Activated naive CD4-positive, alpha-beta T cell (primary cell): ENCODE measurements around the gene DNAAF1.
"Not testable (repeated sequence)": the region's sequence is repeated elsewhere in the genome, so short reads cannot be mapped to it uniquely, and the experiment has no call there.

Experiments used
- DNase-seq, 4 experiments: peaks; one replicate each; lab custom pipeline; 2025; lab: John Stamatoyannopoulos, UW

DNAAF1 gene

DNA sequence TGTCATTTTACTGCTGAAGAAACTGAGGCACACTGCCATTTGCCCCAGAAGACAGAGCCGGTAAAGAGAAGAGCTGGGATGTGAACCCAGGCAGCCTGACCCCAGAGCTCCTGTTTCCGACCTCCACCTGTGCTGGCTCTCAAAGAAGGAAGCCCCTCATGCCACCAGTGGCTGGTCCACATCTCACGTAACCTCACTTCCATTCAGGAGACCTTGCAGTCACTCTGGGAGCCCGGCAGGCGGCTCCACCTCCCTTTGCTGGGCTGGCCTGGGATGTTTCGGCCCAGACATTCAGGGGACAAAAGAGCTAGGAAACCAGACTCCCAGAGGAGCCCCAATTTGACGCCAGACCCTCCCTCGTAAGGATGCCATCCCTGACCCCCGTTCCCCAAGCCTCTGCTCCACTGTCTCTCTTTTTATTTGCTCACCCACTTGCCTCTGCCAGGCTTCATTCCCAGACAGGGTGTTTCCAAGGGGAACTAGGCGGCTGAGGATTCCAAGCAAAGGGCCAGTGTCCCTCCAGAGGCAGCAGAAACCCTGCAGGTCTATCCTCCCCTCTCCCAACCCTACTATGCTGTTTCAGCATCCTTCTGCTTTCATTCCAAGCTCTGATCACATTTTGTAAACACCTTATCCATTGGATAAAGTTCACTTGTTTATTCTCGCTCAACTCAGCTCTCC lies 38.9 kb downstream of the DNAAF1 start:
- DNase-seq = no peak

DNA sequence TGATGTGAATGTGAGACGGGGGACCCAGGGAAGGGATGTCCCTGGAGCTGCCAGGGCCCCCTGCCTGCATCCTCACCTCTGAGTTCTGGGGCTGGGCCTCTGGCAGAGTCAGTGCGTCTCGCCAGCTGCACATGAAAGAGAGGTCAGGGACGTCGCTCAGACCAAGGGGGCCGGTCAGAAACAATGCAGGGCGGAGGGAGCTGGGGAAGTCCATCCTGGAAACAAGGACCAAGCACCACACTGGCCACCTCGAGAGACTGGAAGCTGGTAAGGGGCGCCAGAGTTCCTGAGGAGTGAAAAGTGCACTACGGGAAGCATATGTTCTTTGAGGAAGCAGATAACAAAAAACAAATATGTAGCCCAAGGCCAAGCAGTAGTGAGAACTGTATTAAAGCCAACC lies 39.7 kb downstream of the DNAAF1 start:
- DNase-seq = no peak

DNA sequence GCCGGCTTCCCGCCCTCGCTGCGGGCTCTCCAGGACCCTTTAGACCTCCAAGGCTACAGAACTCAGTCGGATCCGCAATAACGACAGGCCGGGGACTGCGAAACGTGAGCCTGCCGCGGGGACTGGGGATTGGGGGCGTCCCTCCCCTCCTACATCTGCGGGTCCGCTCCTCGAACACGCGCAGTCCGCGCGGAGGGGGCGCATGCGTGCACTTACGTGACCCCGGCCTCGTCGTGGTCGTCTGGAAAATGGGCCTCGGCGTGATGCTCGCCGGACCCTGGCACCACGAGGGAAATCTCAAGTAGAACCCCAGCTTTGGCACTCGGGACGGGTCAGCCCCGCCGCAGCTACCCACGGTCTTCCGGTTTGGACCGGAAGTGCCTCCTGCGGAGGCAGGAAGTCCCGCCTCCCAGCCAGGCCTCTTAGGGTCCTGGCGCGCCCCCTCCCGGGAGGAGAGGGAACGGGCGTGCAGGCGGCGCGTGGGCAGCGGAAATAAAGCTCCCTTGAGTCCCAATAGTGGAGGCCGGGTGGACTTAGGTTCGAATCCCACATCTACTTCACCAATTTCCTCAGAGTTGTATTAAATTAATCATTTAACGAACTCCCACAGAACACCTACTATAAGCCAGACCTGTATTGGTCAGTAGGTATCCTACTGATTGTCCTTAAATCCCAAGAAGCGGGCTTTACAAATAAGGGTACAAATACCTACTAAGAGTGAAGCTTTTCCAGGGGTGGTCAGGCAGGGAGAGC lies 41.8 kb downstream of the DNAAF1 start, which contains the start of gene TAF1C:
TAF1C (minus strand) TSS at position 373 of the 753 bp plus-strand sequence. CDS start 2,069 bp downstream, outside the sequence.
- peak; percentile 84 to 88 (median 87) for DNase-seq

DNA sequence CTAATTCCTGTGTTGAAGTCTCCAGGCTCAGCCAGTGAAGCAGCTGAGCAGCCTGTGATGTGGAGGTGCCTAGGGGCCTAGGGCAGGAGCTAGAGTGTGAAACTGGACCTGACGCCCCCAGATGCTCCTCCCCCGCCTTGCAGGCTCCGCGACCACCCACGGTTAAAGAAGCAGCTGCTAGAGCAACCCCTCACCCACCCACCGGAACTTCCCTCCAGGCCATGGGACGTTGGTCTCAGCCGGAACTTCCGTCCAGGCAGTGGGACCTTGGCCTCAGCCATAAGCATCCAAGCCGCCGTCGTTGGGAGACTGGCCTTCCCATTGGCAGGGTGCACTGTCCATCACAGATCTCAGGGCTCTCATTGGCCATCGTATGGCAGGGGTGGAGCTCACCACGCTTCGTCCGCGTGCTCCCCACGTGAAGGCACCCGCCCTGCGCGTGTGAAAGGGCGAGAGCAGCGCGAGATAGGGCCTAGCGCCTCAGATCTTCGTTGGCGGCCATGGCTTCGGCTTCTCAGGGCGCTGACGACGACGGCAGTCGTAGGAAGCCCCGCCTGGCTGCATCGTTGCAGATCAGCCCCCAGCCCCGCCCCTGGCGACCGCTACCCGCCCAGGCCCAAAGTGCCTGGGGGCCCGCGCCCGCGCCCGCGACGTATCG lies 45.8 kb downstream of the DNAAF1 start, which contains the start of gene ADAD2:
ADAD2 (plus strand) TSS at position 427 of the 658 bp plus-strand sequence; CDS start at position 501, 74 bp downstream.
- DNase-seq = no peak

DNA sequence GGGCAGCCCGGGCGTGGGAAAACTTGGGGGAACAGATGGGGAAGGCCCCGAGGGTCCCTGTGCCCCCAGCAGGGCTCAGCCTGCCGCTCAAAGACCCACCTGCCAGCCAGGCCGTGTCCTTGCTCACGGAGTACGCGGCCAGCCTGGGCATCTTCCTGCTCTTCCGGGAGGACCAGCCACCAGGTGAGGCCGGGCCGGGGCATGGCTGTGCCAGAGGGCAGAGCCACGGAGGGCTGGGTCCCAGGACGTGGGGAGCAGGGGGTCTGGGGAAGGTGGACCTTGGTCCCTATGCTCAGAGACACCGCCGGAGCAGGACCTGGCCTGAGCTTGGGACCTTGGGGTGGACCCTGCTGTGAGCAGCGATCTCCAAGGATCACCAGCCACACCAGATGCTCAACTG lies 46.4 kb downstream of the DNAAF1 start:
- DNase-seq = no peak

DNA sequence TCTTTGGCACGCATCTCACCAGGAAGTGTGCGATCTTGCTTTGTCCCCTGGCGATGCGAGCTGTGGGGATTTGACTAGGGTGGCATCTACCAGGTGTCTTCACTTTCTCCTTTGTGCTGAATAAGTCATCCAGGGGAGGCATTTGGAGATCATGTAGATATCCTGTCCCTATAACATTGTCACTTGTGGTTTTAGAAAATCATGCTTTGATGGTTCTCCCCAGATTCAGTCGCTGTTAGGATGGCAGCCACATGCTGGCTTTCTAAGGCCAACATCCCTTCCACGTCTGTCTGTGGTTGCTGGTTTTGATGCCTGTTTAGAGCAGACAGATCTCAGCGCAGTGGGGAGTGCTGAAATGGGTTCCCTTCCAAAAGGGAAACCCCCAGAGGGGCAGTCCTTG lies 48.4 kb downstream of the DNAAF1 start:
- DNase-seq = no peak

DNA sequence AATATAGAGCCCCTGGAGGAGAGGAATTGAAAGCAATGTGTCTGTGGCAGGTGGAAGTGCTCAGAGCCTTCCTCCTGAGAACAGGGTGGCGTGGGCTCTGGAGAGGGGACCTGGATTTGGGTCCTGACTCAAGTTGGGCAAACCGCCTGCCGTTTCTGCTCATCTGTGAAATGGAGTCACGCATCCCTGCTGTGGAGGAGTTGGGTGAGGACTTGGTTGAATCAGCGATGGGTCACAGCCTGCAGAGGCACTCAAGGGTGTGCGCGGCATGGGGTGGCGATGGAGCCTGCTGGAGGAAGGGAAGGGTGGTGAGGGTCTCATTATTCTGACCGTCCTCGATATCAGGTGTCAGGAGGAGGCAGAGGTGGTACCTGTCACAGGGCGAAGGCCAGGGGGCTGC lies 48.9 kb downstream of the DNAAF1 start:
- no peak for DNase-seq

DNA sequence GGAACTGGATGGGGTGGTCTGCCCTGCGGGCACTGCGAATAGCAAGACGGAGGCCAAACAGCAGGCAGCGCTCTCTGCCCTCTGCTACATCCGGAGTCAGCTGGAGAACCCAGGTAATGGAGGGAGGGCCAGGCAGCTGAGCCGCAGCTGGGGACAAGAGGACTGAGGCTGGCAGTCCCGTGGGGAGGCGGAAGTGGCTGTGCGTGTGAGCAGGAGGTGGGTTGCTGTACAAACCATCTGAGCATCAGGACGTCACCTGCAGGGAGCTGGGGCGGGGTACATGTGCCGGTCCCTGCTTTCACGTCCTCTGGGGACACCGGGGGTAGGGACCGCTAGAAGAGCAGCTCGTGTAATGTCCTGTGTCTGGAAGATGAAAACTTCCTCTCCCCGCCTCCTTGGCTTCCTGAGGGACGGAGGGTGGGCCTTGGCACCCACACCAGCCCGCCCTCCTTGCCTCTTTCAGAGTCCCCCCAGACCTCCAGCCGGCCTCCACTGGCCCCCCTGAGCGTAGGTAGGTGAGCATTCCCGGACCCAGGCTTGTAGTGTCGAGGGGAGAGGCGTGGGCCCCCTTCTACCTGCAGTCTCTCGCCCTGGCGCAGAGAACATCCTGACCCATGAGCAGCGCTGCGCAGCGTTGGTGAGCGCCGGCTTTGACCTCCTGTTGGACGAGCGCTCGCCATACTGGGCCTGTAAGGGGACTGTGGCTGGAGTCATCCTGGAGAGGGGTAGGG lies 49.5 kb downstream of the DNAAF1 start:
- DNase-seq = peak in 2 of 4 experiments; percentile 18 to 20

DNA sequence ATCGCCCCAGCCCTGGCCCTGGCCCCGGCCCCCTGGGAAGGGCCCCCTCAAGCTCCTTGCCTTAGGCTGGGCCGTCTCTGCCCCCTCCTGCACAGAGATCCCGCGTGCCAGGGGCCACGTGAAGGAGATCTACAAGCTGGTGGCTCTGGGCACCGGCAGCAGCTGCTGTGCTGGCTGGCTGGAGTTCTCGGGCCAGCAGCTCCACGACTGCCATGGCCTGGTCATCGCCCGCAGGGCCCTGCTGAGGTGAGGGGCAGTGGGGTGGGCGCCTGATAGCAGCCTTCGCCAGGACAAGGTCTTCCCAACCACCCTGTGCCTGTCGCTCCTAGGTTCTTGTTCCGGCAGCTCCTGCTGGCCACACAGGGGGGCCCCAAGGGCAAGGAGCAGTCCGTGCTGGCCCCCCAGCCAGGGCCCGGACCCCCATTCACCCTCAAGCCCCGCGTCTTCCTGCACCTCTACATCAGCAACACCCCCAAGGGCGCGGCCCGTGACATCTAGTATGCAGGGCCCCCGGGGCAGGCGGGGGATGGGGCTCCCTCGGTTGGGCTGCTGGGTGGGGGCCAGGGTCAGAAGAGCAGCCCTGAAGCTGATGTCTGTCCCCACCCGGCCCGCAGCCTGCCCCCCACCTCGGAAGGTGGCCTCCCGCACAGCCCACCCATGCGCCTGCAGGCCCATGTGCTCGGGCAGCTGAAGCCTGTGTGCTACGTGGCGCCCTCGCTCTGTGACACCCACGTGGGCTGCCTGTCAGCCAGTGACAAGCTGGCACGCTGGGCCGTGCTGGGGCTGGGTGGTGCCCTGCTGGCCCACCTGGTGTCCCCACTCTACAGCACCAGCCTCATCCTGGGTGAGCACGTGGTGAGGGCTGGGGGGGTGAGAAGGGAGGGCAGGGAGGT lies 50.3 kb downstream of the DNAAF1 start:
- DNase-seq = no peak

DNA sequence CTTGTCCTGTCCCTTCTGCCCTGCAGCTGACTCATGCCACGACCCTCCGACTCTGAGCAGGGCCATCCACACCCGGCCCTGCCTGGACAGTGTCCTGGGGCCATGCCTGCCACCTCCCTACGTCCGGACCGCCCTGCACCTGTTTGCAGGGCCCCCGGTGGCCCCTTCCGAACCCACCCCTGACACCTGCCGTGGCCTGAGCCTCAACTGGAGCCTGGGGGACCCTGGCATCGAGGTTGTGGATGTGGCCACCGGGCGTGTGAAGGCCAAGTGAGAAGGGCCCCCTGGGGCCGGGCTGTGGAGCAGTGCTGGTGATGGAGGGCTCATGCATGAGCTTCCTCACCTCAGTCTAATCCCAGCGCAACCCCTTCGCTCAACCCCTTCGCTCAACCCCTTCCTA lies 51.0 kb downstream of the DNAAF1 start:
- DNase-seq = no peak

DNA sequence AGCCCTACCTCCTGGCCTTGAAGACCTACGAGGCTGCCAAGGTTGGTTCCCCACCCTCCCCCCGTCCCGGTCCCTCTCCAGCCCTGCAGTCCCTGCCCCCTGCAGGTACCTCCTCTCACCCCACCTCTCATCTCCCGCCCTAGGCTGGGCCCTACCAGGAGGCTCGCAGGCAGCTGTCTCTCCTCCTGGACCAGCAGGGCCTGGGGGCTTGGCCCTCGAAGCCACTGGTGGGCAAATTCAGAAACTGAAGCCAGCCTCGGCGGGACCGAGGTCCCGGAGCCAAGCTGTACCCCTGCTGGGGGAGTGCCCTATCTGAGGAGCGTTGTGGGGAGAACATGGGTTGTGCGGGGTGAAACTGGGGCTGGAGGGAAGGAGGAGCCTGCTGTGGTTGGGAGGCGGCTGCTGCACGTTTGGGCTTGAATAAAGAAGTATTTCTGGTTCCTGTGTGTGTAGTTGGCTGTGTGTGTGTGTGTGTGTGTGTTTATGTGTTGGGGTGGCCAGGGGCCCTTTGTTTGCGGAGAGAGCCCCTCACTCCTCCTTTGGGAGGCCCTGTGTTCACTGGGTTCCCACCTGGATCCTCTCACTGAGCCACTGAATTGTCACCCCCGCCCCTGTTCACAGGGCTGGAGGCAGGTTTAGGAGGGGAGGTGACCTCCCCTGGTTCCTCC lies 51.8 kb downstream of the DNAAF1 start:
- no peak for DNase-seq

DNA sequence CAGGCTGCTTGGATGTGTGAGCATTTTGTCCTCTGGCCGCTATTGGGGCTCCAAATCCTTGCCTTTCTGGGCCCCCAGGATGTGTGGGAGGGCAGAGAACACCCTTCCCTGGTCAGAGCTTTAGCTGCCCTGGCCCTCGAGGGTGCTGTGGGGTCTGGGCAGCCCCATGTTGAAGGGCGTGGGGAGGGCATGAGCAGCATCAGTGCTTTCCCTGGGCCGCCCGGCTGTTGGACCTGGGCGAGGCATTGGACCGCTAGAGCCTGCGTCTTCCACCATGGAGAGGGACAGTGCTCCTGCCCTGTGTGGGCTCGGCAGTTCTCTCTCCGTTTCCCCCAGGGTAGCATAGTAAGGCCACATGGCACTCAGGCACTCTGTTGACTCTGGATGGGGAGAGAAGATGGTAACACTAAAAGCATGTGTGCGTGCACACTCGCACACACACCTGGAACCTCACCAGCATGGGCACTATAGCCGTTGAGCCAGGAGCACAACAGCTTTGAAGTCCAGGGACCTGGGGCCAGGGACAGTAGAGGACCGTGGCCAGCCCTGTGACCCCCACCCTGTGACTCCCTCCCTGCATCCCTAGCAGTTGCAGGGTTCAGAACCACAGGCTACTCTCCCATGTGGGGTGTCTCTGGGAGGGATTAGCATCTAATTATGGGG lies 52.5 kb downstream of the DNAAF1 start:
- DNase-seq = no peak

DNA sequence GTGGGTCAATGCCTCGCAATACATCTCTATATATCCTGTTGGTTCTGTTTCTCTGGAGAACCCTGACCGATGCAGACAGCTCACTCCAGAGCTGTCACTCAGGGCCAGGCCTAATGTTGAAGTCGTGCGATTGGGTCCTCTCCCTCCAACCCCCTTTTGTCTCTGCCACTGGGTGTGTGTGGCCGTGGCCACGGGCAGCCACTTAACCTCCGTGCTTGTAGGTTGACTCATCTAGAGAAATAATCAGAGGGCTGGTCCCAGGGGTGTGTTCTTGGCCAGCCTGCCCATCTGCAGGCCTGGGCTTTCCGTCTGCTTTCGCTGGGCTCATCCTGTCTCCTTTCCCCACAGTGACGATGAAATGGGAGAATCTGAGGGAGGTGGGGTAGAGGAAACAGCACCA lies 53.3 kb downstream of the DNAAF1 start:
- DNase-seq = no peak

DNA sequence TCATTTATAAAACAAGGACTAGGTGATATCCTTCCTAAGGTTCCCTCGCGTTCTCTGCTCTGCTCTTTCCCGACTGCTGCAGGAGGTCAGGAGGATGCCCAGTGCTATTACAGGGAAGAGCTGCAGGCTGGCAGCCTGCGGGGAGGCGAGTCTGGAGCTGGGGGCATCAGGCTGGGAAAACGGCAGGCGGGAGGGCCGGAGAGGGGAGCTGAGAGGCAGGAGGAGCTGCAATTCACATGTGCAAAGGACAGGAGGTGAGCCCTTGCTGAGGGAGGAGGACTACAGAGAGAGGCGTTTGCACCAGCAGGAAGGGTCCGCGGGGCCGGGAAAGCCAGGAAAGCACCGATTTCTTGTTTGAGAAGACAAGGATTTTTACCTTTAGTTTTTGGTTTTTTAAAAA lies 54.0 kb downstream of the DNAAF1 start:
- DNase-seq = no peak

DNA sequence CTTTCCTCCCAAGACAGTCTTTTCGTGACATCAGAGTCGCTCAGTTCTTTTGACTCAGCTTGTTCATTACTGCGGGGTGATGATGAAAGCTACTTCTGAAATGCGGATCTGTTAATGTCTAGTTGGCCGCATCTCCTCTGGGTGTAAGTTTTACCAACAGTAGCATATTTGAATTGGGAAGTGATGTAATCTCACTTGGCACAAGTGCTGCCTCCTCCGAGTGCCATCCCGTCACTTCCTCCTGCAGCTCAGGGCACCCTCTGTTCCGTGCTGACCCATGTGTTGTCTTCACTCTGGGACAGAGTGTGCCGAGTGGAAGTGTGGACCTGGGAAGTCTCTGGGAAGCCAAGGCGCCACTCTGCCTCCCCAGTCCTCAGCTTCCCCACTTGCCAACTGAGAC lies 54.8 kb downstream of the DNAAF1 start:
- DNase-seq = no peak

DNA sequence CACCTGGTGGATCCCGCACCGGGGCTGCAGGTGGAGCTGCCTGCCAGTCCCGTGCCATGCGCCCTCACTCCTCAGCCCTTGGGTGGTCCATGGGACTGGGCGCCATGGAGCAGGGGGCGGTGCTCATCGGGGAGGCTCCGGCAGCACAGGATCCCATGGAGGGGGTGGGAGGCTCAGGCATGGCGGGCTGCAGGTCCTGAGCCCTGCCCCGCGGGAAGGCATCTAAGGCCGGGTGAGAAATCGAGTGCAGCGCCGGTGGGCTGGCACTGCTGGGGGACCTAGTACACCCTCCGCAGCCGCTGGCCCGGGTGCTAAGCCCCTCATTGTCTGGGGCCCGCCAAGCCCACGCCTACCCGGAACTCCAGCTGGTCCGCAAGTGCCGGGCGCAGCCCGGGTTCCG lies 59.4 kb downstream of the DNAAF1 start:
- DNase-seq = not testable (repeated sequence)

DNA sequence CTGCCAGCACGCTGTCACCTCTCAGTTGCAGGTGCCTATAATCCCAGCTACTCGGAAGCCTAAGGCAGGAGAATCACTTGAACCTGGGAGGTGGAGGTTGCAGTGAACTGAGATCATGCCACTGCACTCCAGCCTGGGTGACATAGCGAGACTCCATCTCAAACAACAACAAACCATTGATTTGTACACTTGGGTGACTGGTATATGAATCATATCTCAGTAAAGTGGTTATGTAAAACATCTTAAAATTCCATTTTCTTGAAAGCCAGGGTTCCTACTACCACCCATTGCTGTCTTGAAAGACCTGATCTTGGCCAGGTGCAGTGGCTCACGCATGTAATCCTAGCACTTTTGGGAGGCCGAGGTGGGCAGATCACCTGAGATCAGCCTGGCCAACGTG lies 60.0 kb downstream of the DNAAF1 start:
- DNase-seq = not testable (repeated sequence)

DNA sequence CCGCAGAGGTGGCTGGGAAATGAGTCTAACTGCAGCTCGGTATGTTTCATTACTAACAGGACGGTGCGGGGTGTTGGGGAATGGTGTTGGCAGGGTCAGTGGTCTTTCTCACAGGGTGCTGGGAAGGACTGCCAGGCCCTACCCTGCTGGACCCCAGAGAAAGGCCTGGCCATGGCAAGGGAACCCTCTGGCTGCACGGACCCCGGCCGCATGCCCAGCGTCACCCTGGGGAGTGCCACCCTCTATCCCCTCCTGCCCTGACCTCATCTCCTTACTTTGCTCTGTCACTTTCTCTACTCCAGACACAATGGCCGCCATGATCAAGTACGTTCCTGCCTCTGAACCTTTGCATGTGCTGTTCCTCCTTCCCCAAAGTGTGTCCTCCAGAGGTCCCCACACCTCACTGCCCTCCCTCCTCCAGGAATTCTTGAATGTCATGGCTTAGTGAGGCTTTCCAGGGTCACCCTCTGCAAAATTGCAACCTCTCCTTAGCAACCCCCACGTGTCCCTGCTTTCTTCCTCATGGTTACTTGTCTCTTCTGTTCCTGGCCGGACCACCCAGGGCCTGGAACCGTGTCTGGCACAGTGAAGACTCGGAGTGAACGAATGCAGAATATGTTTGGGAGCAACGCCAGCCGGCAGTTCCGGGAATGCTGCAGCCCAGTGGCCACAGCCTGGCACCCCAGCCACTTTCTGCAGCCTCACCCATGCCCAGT lies 61.0 kb downstream of the DNAAF1 start:
- no peak for DNase-seq

DNA sequence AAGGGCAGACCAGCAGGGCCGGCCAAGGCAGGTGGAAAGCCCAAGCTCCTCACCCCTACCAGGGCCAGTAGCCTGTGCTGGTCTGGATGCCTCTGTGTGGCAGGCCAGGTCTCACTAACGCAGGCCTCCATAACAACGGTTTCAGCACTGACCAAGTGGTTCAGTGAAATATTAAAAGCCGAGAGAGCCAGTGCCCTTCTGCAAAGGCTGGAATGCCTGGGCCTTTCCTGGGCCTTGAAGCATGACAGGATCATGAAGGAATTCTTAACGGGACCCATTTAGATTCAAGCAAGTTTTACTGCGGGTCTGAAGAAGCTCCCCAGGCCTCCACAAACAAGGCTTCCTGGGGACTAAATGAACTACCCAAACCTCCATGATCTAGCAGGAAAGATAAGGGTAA lies 62.1 kb downstream of the DNAAF1 start:
- no peak for DNase-seq
